Keratinocyte (primary cell): ENCODE measurements around the gene PPIA. TPM values are rescaled to one million over a fixed set of nuclear protein-coding genes. Genes with fewer than 3 reads are reported as not detected.

Experiments
- DNase-seq: peaks from one replicate; pipeline ENCODE4 v3.0.0-alpha.2; 2011; ENCODE audit warnings: low read depth, missing footprints, low spot score
- FAIRE-seq: peaks from 2 replicates; lab custom pipeline; 2011; peaks lifted over from hg19 to GRCh38; lab: Jason Lieb, UNC
- H2AFZ ChIP-seq: 2 replicates; pipeline ENCODE4 v1.6.0; 2012; ENCODE audit warnings: low read length, control low read depth, inconsistent platforms; ENCODE audit not compliant: control insufficient read depth
- H3K27ac ChIP-seq: 2 replicates; pipeline ENCODE4 v1.5.1; 2011; ENCODE audit warnings: low read length; ENCODE audit not compliant: control insufficient read depth, insufficient read depth
- H3K27me3 ChIP-seq: 3 replicates; pipeline ENCODE4 v1.6.0; 2011; ENCODE audit warnings: low read length; ENCODE audit not compliant: control insufficient read depth, insufficient read depth; ENCODE audit errors: extremely low read depth
- H3K36me3 ChIP-seq, 2 experiments: 2 replicates in 1 of 2; 3 replicates in 1 of 2; pipeline ENCODE4 v1.5.1; 2011; ENCODE audit warnings: low read length in 2 of 2, mild to moderate bottlenecking in 1 of 2; ENCODE audit not compliant: control insufficient read depth in 2 of 2, insufficient read depth in 2 of 2; ENCODE audit errors: extremely low read depth in 1 of 2
- H3K4me1 ChIP-seq: 3 replicates; pipeline ENCODE4 v1.5.1; 2011; ENCODE audit warnings: low read length; ENCODE audit not compliant: control insufficient read depth, insufficient read depth; ENCODE audit errors: extremely low read depth
- H3K4me2 ChIP-seq: 3 replicates; pipeline ENCODE4 v1.6.0; 2011; ENCODE audit warnings: low read depth, low read length; ENCODE audit not compliant: control insufficient read depth, insufficient read depth; ENCODE audit errors: extremely low read depth
- H3K4me3 ChIP-seq, 3 experiments: fragments of 200-600 bp in 1 of 3; sonication (generic) in 1 of 3; 2 replicates in 2 of 3; 3 replicates in 1 of 3; pipeline ENCODE4 v1.5.1; 2011 to 2016; ENCODE audit warnings: low read length in 3 of 3, mild to moderate bottlenecking in 3 of 3, control low read depth in 2 of 3, inconsistent platforms in 1 of 3, low read depth in 1 of 3, mixed read lengths in 1 of 3, mixed run types in 1 of 3, moderate library complexity in 1 of 3; ENCODE audit not compliant: control insufficient read depth in 2 of 3, insufficient read depth in 2 of 3; ENCODE audit errors: extremely low read depth in 1 of 3
- H3K79me2 ChIP-seq: 2 replicates; pipeline ENCODE4 v1.6.0; 2012; ENCODE audit warnings: low read length; ENCODE audit not compliant: control insufficient read depth, insufficient read depth
- H3K9ac ChIP-seq: 3 replicates; pipeline ENCODE4 v1.6.0; 2011; ENCODE audit warnings: low read length; ENCODE audit not compliant: control insufficient read depth, insufficient read depth; ENCODE audit errors: extremely low read depth
- H3K9me1 ChIP-seq: 3 replicates; pipeline ENCODE4 v1.6.0; 2011; ENCODE audit warnings: low read length; ENCODE audit not compliant: control insufficient read depth, insufficient read depth; ENCODE audit errors: extremely low read depth
- H3K9me3 ChIP-seq: 2 replicates; pipeline ENCODE4 v1.5.1; 2012; ENCODE audit warnings: low read depth, low read length; ENCODE audit not compliant: control insufficient read depth
- H4K20me1 ChIP-seq: 3 replicates; pipeline ENCODE4 v1.6.0; 2011; ENCODE audit warnings: low read length; ENCODE audit not compliant: control insufficient read depth, insufficient read depth; ENCODE audit errors: extremely low read depth
- CTCF ChIP-seq, 3 experiments: IDR thresholded peaks in 1 of 3; conservative IDR thresholded peaks in 1 of 3; optimal IDR thresholded peaks in 1 of 3; 2 replicates in 2 of 3; 3 replicates in 1 of 3; pipeline versions ENCODE3 to v1.5.1; 2011; ENCODE audit warnings: low read length in 3 of 3, mild to moderate bottlenecking in 3 of 3, moderate library complexity in 2 of 3, control low read depth in 1 of 3, inconsistent platforms in 1 of 3; ENCODE audit not compliant: insufficient read depth in 2 of 3; ENCODE audit errors: extremely low read depth in 1 of 3
- EZH2 ChIP-seq: IDR thresholded peaks from one replicate; pipeline ENCODE4 v1.6.1; 2012; ENCODE audit warnings: inconsistent platforms, mild to moderate bottlenecking, low read length, moderate library complexity
- dilution Hi-C: fragments of 300-500 bp; cut with MboI; formaldehyde crosslinking; loops from one replicate; pipeline ENCODE4 v1.7.0; 2020; ENCODE audit warnings: low sequenced_read_pairs; ENCODE audit not compliant: extremely low pct_ligation_motif_present
- polyA plus RNA-seq, 5 experiments: library from polyadenylated mRNA; depleted of rRNA in 3 of 5; stranded (reverse) in 3 of 5; stranded (forward) in 1 of 5; unstranded in 1 of 5; fragments of >200 nt; gene quantifications; 1 replicate in 1 of 5; 2 replicates in 3 of 5; 3 replicates in 1 of 5; pipeline versions ENCODE4 v1.2.1 to v1.2.3, GENCODE V29; 2011 to 2012; ENCODE audit warnings: missing spikeins in 2 of 5, low read depth in 1 of 5, low replicate concordance in 1 of 5

The PPIA gene
- polyA plus RNA-seq, 1 donor (not counting 4 experiments of a cell fraction or from before 2014, with no cell fraction given), result 6,965 TPM

- Histone ChIP-seq H3K79me2 (peaks cover 2% of the 10 kb centered on the region), H3K4me2 (no peak overlapping the region), H4K20me1 (no peaks in the 10 kb centered on the region), H3K9ac (no peak overlapping the region), H3K36me3 (peaks cover 19 to 39% of the 10 kb centered on the region in 2 experiments), H3K4me3 (no peak overlapping the region), H3K9me1 (peaks cover 3% of the 10 kb centered on the region), H3K27me3 (no peaks in the 10 kb centered on the region), H3K27ac (no peak overlapping the region), H3K4me1 (peaks cover 28% of the 10 kb centered on the region), H2AFZ (no peak overlapping the region), H3K9me3 (no peaks in the 10 kb centered on the region)
- TF ChIP-seq EZH2 (no peak), CTCF (optimal IDR thresholded peaks at IDR 0.05 in 1 of 3, IDR thresholded peaks at IDR 0.05 in 1 of 3, conservative IDR thresholded peaks at IDR 0.05 in 1 of 3; ENCODE audit: extremely low read depth in 1 of 3, insufficient read depth in 2 of 3, low read length in 3 of 3) (no peak)
- no peak for DNase-seq
- dilution Hi-C loops, result no loop called here
- FAIRE-seq, result no peak
These were observed 30.1 kb upstream of the PPIA start for GRCh38 chr7:44766416-44766801.

- no peaks in the 10 kb centered on the region for H3K27me3 ChIP-seq
- dilution Hi-C loops, result no loop called here
- no peaks in the 10 kb centered on the region for H3K9me3 ChIP-seq
- H3K4me2 ChIP-seq, result no peak overlapping the region
- TF ChIP-seq EZH2 (no peak), CTCF (optimal IDR thresholded peaks at IDR 0.05 in 1 of 3, IDR thresholded peaks at IDR 0.05 in 1 of 3, conservative IDR thresholded peaks at IDR 0.05 in 1 of 3; ENCODE audit: extremely low read depth in 1 of 3, insufficient read depth in 2 of 3, low read length in 3 of 3) (no peak)
- DNase-seq (no peak), FAIRE-seq (no peak)
- no peak overlapping the region for H3K9ac ChIP-seq
- no peak overlapping the region for H3K4me3 ChIP-seq
- H4K20me1 ChIP-seq, result no peaks in the 10 kb centered on the region
- no peak overlapping the region for H2AFZ ChIP-seq
- H3K27ac ChIP-seq, result no peak overlapping the region
- peaks cover 1% of the 10 kb centered on the region for H3K79me2 ChIP-seq
- peaks cover 1% of the 10 kb centered on the region for H3K9me1 ChIP-seq
- H3K36me3 ChIP-seq, result peaks cover 18 to 37% of the 10 kb centered on the region in 2 experiments
- peaks cover 23% of the 10 kb centered on the region for H3K4me1 ChIP-seq
These were observed 29.2 kb upstream of the PPIA start for GRCh38 chr7:44767134-44767911.
